HUES64 (cell line): ENCODE measurements around the gene TTLL10.

Experiments
- H3K27ac ChIP-seq: 2 replicates; pipeline ENCODE4 v1.7.0; 2013; ENCODE audit warnings: low read depth, low read length, inconsistent platforms
- H3K27me3 ChIP-seq: 2 replicates; pipeline ENCODE4 v1.6.1; 2013; ENCODE audit warnings: mild to moderate bottlenecking, low read length; ENCODE audit not compliant: insufficient read depth
- H3K36me3 ChIP-seq: 2 replicates; pipeline ENCODE4 v1.6.1; 2013; ENCODE audit warnings: mild to moderate bottlenecking, low read length; ENCODE audit not compliant: insufficient read depth
- H3K4me1 ChIP-seq: 2 replicates; pipeline ENCODE4 v1.6.1; 2013; ENCODE audit warnings: mild to moderate bottlenecking, low read length, moderate library complexity; ENCODE audit not compliant: insufficient read depth
- H3K4me3 ChIP-seq: 2 replicates; pipeline ENCODE4 v1.5.1; 2013; ENCODE audit warnings: mild to moderate bottlenecking, low read length, moderate library complexity
- H3K9ac ChIP-seq: 2 replicates; pipeline ENCODE4 v1.6.1; 2013; ENCODE audit warnings: mild to moderate bottlenecking, low read depth, low read length
- H3K9me3 ChIP-seq: 2 replicates; pipeline ENCODE4 v1.6.1; 2013; ENCODE audit warnings: low read depth, low read length; ENCODE audit not compliant: insufficient read depth
- WGBS: fragments of 150-250, 120-280 bp; methylation state at CpG from one replicate; pipeline ENCODE4 v1.1.7; 2013; ENCODE audit warnings: missing lambda C conversion rate; 5-methylcytosine and 5-hydroxymethylcytosine counted together

TTLL10 gene

GRCh38 chr1:1212780-1213344, 39.2 kb downstream of the TTLL10 start:
- Histone ChIP-seq H3K4me3 (no peak overlapping the region), H3K27me3 (no peaks in the 10 kb centered on the region), H3K27ac (no peak overlapping the region), H3K9me3 (no peaks in the 10 kb centered on the region), H3K4me1 (no peaks in the 10 kb centered on the region), H3K9ac (no peak overlapping the region), H3K36me3 (peaks cover 13% of the 10 kb centered on the region; the same call in 1 of the 2 replicates)
- WGBS = 94% methylated on average over 24 of the region's 24 CpGs

GRCh38 chr1:1213345-1214265, 39.9 kb downstream of the TTLL10 start, which contains the start of gene TNFRSF4:
TNFRSF4 (minus strand) TSS chr1:1214153; CDS start chr1:1214127, 26 bp downstream.
- H3K9me3 ChIP-seq = no peaks in the 10 kb centered on the region
- no peak within 1 kb of the TSS for H3K27ac ChIP-seq
- peaks cover 20% of the 10 kb centered on the region for H3K36me3 ChIP-seq
- no peaks in the 10 kb centered on the region for H3K27me3 ChIP-seq
- WGBS = 88% methylated on average over 56 of the region's 56 CpGs
- H3K9ac ChIP-seq = no peak within 1 kb of the TSS
- no peak within 1 kb of the TSS for H3K4me3 ChIP-seq
- no peaks in the 10 kb centered on the region for H3K4me1 ChIP-seq

GRCh38 chr1:1215080-1215676, 41.5 kb downstream of the TTLL10 start:
- Histone ChIP-seq H3K9me3 (no peaks in the 10 kb centered on the region), H3K4me1 (no peaks in the 10 kb centered on the region), H3K9ac (no peak overlapping the region), H3K36me3 (peaks cover 21% of the 10 kb centered on the region), H3K27ac (no peak overlapping the region), H3K27me3 (no peaks in the 10 kb centered on the region), H3K4me3 (no peak overlapping the region)
- WGBS = 86% methylated on average over 11 of the region's 11 CpGs

GRCh38 chr1:1215881-1216605, 42.4 kb downstream of the TTLL10 start:
- Histone ChIP-seq H3K36me3 (peaks cover 21% of the 10 kb centered on the region), H3K4me3 (no peak overlapping the region), H3K9me3 (no peaks in the 10 kb centered on the region), H3K9ac (no peak overlapping the region), H3K27me3 (no peaks in the 10 kb centered on the region), H3K4me1 (no peaks in the 10 kb centered on the region), H3K27ac (no peak overlapping the region)
- 95% methylated on average over 21 of the region's 21 CpGs for WGBS

GRCh38 chr1:1216770-1217620, 43.3 kb downstream of the TTLL10 start:
- Histone ChIP-seq H3K36me3 (peaks cover 27% of the 10 kb centered on the region), H3K27me3 (no peaks in the 10 kb centered on the region), H3K27ac (no peak overlapping the region), H3K9ac (no peak overlapping the region), H3K4me1 (no peaks in the 10 kb centered on the region), H3K9me3 (no peaks in the 10 kb centered on the region), H3K4me3 (no peak overlapping the region)
- 97% methylated on average over 74 of the region's 74 CpGs for WGBS

- H3K9ac ChIP-seq = no peak overlapping the region
These were observed 44.2 kb downstream of the TTLL10 start for GRCh38 chr1:1217621-1218523.

GRCh38 chr1:1218524-1219200, 45.0 kb downstream of the TTLL10 start:
- no peaks in the 10 kb centered on the region for H3K4me1 ChIP-seq
- H3K4me3 ChIP-seq = no peak overlapping the region
- H3K36me3 ChIP-seq = peaks cover 41% of the 10 kb centered on the region
- no peaks in the 10 kb centered on the region for H3K27me3 ChIP-seq
- H3K27ac ChIP-seq = no peak overlapping the region
- WGBS = 94% methylated on average over 36 of the region's 36 CpGs
- H3K9ac ChIP-seq = no peak overlapping the region
- no peaks in the 10 kb centered on the region for H3K9me3 ChIP-seq

More at GRCh38 chr1:1217621-1218523, 44.2 kb downstream of the TTLL10 start:
- Histone ChIP-seq H3K27ac (no peak overlapping the region), H3K27me3 (no peaks in the 10 kb centered on the region), H3K4me1 (no peaks in the 10 kb centered on the region), H3K36me3 (peaks cover 34% of the 10 kb centered on the region), H3K9me3 (no peaks in the 10 kb centered on the region), H3K4me3 (no peak overlapping the region)
- 92% methylated on average over 52 of the region's 52 CpGs for WGBS

- Histone ChIP-seq H3K36me3 (peaks cover 45% of the 10 kb centered on the region), H3K27me3 (no peaks in the 10 kb centered on the region), H3K27ac (no peak overlapping the region), H3K4me3 (no peak overlapping the region), H3K9ac (no peak overlapping the region), H3K9me3 (no peaks in the 10 kb centered on the region), H3K4me1 (no peaks in the 10 kb centered on the region)
- WGBS = 97% methylated on average over 20 of the region's 20 CpGs
These were observed 45.7 kb downstream of the TTLL10 start for GRCh38 chr1:1219341-1219740.

GRCh38 chr1:1220197-1220596, 46.5 kb downstream of the TTLL10 start:
- Histone ChIP-seq H3K36me3 (peaks cover 52% of the 10 kb centered on the region), H3K9ac (no peak overlapping the region), H3K27ac (no peak overlapping the region), H3K4me1 (no peaks in the 10 kb centered on the region), H3K9me3 (no peaks in the 10 kb centered on the region), H3K4me3 (no peak overlapping the region), H3K27me3 (no peaks in the 10 kb centered on the region)
- 95% methylated on average over 24 of the region's 24 CpGs for WGBS
